ENCODE results near the gene PANX2. TPM values are rescaled to one million over a fixed set of nuclear protein-coding genes. Genes with fewer than 3 reads are reported as not detected.

Gene PANX2
- total RNA-seq, 2 donors from 2014 or later, result 0.19 to 0.23 TPM

GRCh38 chr22:50205781-50206569 is 35.4 kb downstream of the PANX2 start:
- no peak for DNase-seq (ENCODE audit: low spot score)
- intact Hi-C loops (cut with DNase I), result loop anchor here in 1 of 2 donors (5.0 kb wide), 1 partner anchor 59 kb away; no protein-coding TSS in a partner anchor

- DNase-seq (ENCODE audit: low spot score), result peak; percentile 93
- intact Hi-C loops (cut with DNase I), result loop anchor here in 1 of 2 donors (5.0 kb wide), 1 partner anchor 59 kb away; no protein-coding TSS in a partner anchor
Measured at GRCh38 chr22:50206599-50206998, 36.1 kb downstream of the PANX2 start.

- no peak for DNase-seq (ENCODE audit: low spot score)
- intact Hi-C loops (cut with DNase I), result loop anchor here in 1 of 2 donors (5.0 kb wide), 1 partner anchor 60 kb away; no protein-coding TSS in a partner anchor
Measured at GRCh38 chr22:50207383-50208140, 37.0 kb downstream of the PANX2 start.

- DNase-seq (ENCODE audit: low spot score), result no peak
- intact Hi-C loops (cut with DNase I), result loop anchor here in 1 of 2 donors (5.0 kb wide), 1 partner anchor 61 kb away; no protein-coding TSS in a partner anchor
Measured at GRCh38 chr22:50208430-50208938, 38.0 kb downstream of the PANX2 start.

GRCh38 chr22:50208939-50209892 is 38.7 kb downstream of the PANX2 start:
- intact Hi-C loops (cut with DNase I), result loop anchor here in 1 of 2 donors (5.0 kb wide), 1 partner anchor 62 kb away; no protein-coding TSS in a partner anchor
- DNase-seq (ENCODE audit: low spot score), result no peak

- intact Hi-C loops (cut with DNase I), result loop anchor here (2.0 to 10.0 kb wide), 3 partner anchors 63 to 425 kb away; no protein-coding TSS in a partner anchor
- DNase-seq (ENCODE audit: low spot score), result no peak
Measured at GRCh38 chr22:50209893-50210292, 39.4 kb downstream of the PANX2 start.

GRCh38 chr22:50210378-50211139 is 40.0 kb downstream of the PANX2 start:
- intact Hi-C loops (cut with DNase I), result loop anchor here in 1 of 2 donors (2.0 to 10.0 kb wide), 2 partner anchors 64 to 426 kb away; no protein-coding TSS in a partner anchor
- DNase-seq (ENCODE audit: low spot score), result no peak

- intact Hi-C loops (cut with DNase I), result loop anchor here in 1 of 2 donors (2.0 to 10.0 kb wide), 2 partner anchors 64 to 426 kb away; no protein-coding TSS in a partner anchor
- no peak for DNase-seq (ENCODE audit: low spot score)
Measured at GRCh38 chr22:50211147-50211546, 40.6 kb downstream of the PANX2 start.

GRCh38 chr22:50213263-50213662 is 42.7 kb downstream of the PANX2 start:
- intact Hi-C loops (cut with DNase I), result loop anchor here in 1 of 2 donors (10.0 kb wide), 1 partner anchor 428 kb away; no protein-coding TSS in a partner anchor
- no peak for DNase-seq (ENCODE audit: low spot score)

GRCh38 chr22:50215297-50216054 is 44.9 kb downstream of the PANX2 start:
- intact Hi-C loops (cut with DNase I), result loop anchor here in 1 of 2 donors (10.0 kb wide), 1 partner anchor 431 kb away; no protein-coding TSS in a partner anchor
- DNase-seq (ENCODE audit: low spot score), result no peak

GRCh38 chr22:50216055-50216683 is 45.6 kb downstream of the PANX2 start:
- DNase-seq (ENCODE audit: low spot score), result no peak
- intact Hi-C loops (cut with DNase I), result loop anchor here in 1 of 2 donors (10.0 kb wide), 1 partner anchor 431 kb away; no protein-coding TSS in a partner anchor

- DNase-seq (ENCODE audit: low spot score), result no peak
- intact Hi-C loops (cut with DNase I), result loop anchor here in 1 of 2 donors (10.0 kb wide), 1 partner anchor 432 kb away; no protein-coding TSS in a partner anchor
Measured at GRCh38 chr22:50216684-50217520, 46.4 kb downstream of the PANX2 start.

- DNase-seq (ENCODE audit: low spot score), result peak; percentile 67
- intact Hi-C loops (cut with DNase I), result loop anchor here in 1 of 2 donors (10.0 kb wide), 1 partner anchor 433 kb away; no protein-coding TSS in a partner anchor
Measured at GRCh38 chr22:50217543-50218152, 47.1 kb downstream of the PANX2 start.

GRCh38 chr22:50218153-50218995 is 47.8 kb downstream of the PANX2 start:
- DNase-seq (ENCODE audit: low spot score), result peak; percentile 78
- intact Hi-C loops (cut with DNase I), result loop anchor here in 1 of 2 donors (10.0 kb wide), 1 partner anchor 434 kb away; no protein-coding TSS in a partner anchor
